Measurements from ENCODE around the gene ALX4.

ALX4 gene

DNA sequence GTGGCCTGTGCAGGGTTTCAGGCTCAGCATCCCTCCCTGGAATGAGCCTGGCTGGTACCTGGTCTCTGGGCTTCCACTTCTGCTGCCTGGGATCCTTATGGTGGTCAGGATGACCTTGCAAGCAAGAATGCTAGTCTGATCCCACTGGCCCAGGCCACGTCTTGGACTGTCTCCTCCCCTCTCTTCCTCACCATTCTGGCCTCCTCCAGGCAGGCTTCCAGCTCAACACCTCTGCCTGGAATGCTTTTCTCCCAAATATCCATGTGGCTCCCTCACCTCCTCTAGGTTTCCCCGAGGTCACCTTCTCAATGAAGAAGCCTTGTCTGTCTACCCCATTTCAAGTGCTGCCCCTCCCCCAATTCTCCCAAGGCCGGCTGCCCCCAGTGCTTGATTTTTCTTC lies 39.4 kb upstream of the ALX4 start:
- no peak overlapping the region for H3K4me3 ChIP-seq (ENCODE audit: low read depth, low read length)
- TF ChIP-seq CTCF (IDR thresholded peaks at IDR 0.05; ENCODE audit: low read depth, low read length): no peak

GRCh38 chr11:44348721-44349120 lies 38.8 kb upstream of the ALX4 start:
- TF ChIP-seq CTCF (IDR thresholded peaks at IDR 0.05; ENCODE audit: low read depth, low read length): no peak
- H3K4me3 ChIP-seq (ENCODE audit: low read depth, low read length): no peak overlapping the region

GRCh38 chr11:44348114-44348513 lies 38.2 kb upstream of the ALX4 start:
- TF ChIP-seq CTCF (IDR thresholded peaks at IDR 0.05; ENCODE audit: low read depth, low read length): no peak
- H3K4me3 ChIP-seq (ENCODE audit: low read depth, low read length): no peak overlapping the region

GRCh38 chr11:44347538-44347937 lies 37.6 kb upstream of the ALX4 start:
- TF ChIP-seq CTCF (IDR thresholded peaks at IDR 0.05; ENCODE audit: low read depth, low read length): no peak
- no peak overlapping the region for H3K4me3 ChIP-seq (ENCODE audit: low read depth, low read length)

DNA sequence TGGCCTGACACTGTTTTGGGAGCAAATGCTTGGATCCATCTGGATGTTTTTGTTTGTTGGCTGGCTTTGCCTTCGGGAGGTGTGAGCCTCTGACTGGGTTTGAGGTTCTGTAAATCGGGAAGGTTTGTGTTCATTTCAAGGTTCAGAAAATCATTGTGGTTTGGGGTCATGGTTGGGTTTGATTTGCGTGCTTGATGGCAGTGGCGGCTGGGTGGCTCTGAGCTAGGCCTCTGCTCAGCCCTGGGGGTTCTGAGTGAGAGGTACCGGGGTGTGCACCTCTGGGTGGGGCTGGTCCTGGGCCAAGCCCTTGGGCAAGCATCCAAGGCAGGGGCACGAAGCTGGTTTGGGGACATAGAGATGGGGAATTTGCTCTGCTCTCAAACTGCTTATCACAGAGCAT lies 37.0 kb upstream of the ALX4 start:
- no peak overlapping the region for H3K4me3 ChIP-seq (ENCODE audit: low read depth, low read length)
- no peak for TF ChIP-seq CTCF (IDR thresholded peaks at IDR 0.05; ENCODE audit: low read depth, low read length)

DNA sequence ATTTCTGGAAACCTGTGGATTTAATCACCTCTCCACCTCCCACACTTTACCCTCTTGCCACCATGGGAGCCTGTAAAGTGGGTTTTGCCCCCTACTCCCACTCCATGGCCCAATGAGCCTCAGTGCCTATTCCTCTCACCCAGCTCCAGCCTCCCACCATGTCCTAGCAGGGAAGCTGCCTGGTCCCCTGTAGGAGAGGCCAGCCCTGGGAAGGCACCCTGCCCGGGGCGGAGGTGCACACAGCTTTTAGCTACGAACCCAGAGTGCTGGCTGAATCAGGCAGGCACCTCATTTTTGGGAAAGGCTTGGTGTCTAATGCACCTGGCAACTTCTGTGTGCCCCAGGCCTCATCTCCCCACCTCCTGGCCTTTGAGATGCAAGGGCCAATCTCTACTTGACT lies 35.8 kb upstream of the ALX4 start:
- no peak for TF ChIP-seq CTCF (IDR thresholded peaks at IDR 0.05; ENCODE audit: low read depth, low read length)
- H3K4me3 ChIP-seq (ENCODE audit: low read depth, low read length): no peak overlapping the region

- no peak overlapping the region for H3K4me3 ChIP-seq (ENCODE audit: low read depth, low read length)
- no peak for TF ChIP-seq CTCF (IDR thresholded peaks at IDR 0.05; ENCODE audit: low read depth, low read length)
Observed at GRCh38 chr11:44344921-44345320, 35.0 kb upstream of the ALX4 start.
